ENCODE results near the gene CYP19A1.

The CYP19A1 gene

DNA sequence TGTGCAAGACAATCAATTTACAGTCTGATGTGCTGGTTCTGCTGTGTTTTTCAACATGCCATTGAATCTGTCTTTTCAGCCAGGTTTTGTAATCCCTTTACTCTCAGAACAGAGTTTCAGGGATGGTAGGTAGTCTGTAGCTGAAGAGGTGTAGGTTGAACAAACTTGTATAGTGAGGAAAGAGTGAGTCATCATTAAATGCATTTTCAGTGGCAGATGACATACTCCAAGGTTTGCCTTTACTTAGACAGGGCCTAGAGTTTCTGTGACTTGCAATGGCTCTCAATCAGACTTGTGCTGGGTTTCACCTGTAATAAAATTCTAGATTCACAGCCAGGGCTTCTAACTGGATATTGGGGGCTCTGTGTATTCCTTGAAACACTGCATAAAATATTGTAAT, 94.6 kb downstream of the CYP19A1 start:
- DNase-seq = no peak
- H3K4me3 Mint-ChIP-seq = no peak overlapping the region
- no peaks in the 10 kb centered on the region for H3K36me3 Mint-ChIP-seq (ENCODE audit: insufficient read depth)
- H3K27me3 Mint-ChIP-seq = peaks cover 9 to 26% of the 10 kb centered on the region in 2 donors
- H3K4me1 Mint-ChIP-seq (ENCODE audit: low read depth in 2 of 2) = no peaks in the 10 kb centered on the region
- ATAC-seq (replicated peaks) = no peak
- no peaks in the 10 kb centered on the region for H3K9me3 Mint-ChIP-seq
- no peak overlapping the region for H3K27ac Mint-ChIP-seq

DNA sequence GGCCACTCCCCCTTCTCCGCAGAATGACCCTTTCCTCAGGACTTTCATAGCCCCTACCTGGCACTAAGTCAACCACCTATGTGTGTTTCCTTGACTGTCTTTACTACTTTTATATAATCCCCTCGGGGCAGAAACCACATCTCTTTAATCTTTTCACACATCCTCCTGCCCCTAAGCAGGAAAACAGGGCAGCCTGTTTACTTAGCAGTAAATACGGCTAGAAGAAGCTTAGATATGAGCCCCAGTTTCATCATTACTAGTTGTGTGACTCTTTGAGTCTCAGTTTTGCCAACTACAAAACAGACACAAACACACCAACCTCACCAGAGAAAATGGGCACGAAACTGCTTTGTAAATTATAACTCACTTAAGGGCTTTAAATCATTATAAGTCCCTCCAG, 98.3 kb downstream of the CYP19A1 start:
- no peaks in the 10 kb centered on the region for H3K9me3 Mint-ChIP-seq
- ATAC-seq (replicated peaks) (no peak), DNase-seq (no peak)
- H3K27me3 Mint-ChIP-seq = peaks cover 18 to 22% of the 10 kb centered on the region in 2 donors
- no peak overlapping the region for H3K4me3 Mint-ChIP-seq
- no peaks in the 10 kb centered on the region for H3K36me3 Mint-ChIP-seq (ENCODE audit: insufficient read depth)
- no peak overlapping the region for H3K27ac Mint-ChIP-seq
- H3K4me1 Mint-ChIP-seq (ENCODE audit: low read depth in 2 of 2) = no peaks in the 10 kb centered on the region

DNA sequence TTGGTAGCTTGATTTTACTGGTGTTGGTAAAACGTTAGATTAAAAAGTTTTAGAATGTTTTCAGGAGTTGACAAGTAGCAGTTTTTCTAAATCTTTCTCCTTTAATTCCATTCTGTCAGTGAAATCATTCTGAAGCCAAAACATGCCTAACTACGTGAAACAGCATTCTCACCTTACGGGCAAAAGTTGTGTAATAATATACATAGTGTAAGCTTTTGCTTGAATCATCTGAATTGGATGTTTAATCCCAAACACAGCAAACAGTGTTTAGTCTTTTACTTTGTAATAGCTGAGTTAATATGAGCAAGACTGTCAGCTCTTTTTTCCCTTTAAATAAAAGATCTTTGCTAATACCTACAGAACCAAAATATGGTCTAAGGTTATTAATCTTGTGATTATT, 100.6 kb downstream of the CYP19A1 start:
- H3K27ac Mint-ChIP-seq = no peak overlapping the region
- no peaks in the 10 kb centered on the region for H3K36me3 Mint-ChIP-seq (ENCODE audit: insufficient read depth)
- H3K4me1 Mint-ChIP-seq (ENCODE audit: low read depth in 2 of 2) = no peaks in the 10 kb centered on the region
- peaks cover 29 to 36% of the 10 kb centered on the region in 2 donors for H3K27me3 Mint-ChIP-seq
- no peak for DNase-seq
- H3K4me3 Mint-ChIP-seq = no peak overlapping the region
- ATAC-seq (replicated peaks) = no peak
- H3K9me3 Mint-ChIP-seq = no peaks in the 10 kb centered on the region

DNA sequence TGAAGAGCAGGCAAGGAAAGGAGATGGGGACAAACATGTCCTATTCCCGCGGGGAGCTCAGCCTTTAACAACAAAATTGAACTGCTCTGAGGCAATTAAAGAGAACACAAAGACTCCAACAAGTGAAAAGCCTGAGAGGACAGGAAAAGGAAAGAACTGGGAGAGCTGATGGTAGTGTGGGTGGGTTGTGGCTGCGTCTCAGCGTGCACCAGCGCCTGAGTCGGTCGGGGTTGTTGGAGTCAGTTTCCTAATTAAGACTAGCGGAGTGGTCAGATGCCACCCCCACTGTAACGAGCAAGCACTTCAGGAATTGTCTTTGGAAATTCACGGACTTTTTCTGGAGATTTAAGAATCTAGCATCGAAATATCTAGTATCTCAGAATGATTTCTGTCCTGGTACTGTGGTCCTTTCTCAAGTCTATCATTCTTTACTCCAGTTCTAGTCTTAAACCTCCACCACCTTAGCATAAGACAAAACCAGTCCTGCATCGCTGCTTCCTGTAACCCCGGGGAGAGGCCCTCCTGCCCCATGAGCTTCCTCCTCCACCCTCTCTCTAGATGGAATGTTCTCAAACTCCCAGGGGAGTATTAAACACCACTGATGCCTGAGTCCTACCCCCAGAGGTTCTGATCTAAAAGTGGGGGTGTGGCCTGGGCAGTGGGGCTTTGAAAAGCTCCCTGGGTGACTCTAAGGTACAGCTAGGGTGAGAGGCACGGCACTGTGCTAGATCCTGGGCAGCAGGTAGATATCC, 104.0 kb downstream of the CYP19A1 start:
- no peak for ATAC-seq (replicated peaks)
- no peaks in the 10 kb centered on the region for H3K9me3 Mint-ChIP-seq
- H3K27ac Mint-ChIP-seq = no peak overlapping the region
- H3K36me3 Mint-ChIP-seq (ENCODE audit: insufficient read depth) = no peaks in the 10 kb centered on the region
- no peak for DNase-seq
- H3K4me1 Mint-ChIP-seq (ENCODE audit: low read depth in 2 of 2) = no peaks in the 10 kb centered on the region
- H3K27me3 Mint-ChIP-seq = peaks cover 20 to 22% of the 10 kb centered on the region in 2 donors
- H3K4me3 Mint-ChIP-seq = no peak overlapping the region

DNA sequence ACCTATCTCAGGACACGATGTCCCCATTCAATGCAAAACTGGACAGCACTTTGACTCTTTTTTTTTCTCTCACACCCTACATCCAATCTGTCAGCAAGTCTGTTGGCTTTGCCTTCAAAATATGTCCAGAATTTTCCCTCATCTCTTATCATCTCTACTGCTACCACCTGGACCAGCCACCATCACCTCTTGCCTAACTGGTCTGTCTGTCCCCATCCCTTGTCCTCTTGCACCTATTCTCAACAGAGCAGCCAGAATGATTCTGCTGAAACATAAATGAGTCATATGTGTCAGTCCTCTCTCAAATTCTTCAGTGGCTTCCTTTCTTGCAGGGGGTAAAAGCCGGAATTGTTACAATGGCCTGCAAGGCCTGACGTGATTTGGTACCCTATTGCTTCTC, 105.8 kb downstream of the CYP19A1 start:
- peaks cover 0 to 2% of the 10 kb centered on the region in 2 donors for H3K9me3 Mint-ChIP-seq
- DNase-seq (no peak), ATAC-seq (replicated peaks) (no peak)
- no peak overlapping the region for H3K4me3 Mint-ChIP-seq
- H3K36me3 Mint-ChIP-seq (ENCODE audit: insufficient read depth) = no peaks in the 10 kb centered on the region
- no peak overlapping the region for H3K27ac Mint-ChIP-seq
- H3K27me3 Mint-ChIP-seq = peaks cover 14 to 25% of the 10 kb centered on the region in 2 donors
- no peaks in the 10 kb centered on the region for H3K4me1 Mint-ChIP-seq (ENCODE audit: low read depth in 2 of 2)

DNA sequence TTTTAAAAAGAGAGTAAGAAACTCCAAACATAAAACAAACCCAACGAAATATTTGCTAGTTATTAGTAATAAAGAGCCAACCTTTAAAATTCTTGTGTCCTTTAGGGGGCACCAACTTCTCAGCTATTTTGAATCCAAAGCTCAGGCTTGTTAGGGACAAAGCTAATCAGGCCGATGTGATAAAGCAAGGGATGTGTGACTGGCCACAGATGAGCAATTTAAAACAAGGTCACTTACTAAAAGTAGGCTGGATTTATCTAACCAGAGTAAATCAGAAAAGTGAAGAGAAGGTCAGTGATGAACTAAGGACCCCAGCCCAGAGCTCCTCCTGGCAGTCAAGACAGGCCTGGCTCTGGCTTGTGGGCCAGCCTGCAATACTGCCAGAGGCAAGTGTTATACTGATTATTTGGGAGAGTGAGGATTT, 108.5 kb downstream of the CYP19A1 start:
- Mint-ChIP-seq H3K36me3 (ENCODE audit: insufficient read depth) (no peaks in the 10 kb centered on the region), H3K9me3 (peaks cover 0 to 2% of the 10 kb centered on the region in 2 donors), H3K4me1 (ENCODE audit: low read depth in 2 of 2) (no peaks in the 10 kb centered on the region), H3K4me3 (no peak overlapping the region), H3K27me3 (peaks cover 22 to 27% of the 10 kb centered on the region in 2 donors), H3K27ac (no peak overlapping the region)
- DNase-seq (no peak), ATAC-seq (replicated peaks) (no peak)

DNA sequence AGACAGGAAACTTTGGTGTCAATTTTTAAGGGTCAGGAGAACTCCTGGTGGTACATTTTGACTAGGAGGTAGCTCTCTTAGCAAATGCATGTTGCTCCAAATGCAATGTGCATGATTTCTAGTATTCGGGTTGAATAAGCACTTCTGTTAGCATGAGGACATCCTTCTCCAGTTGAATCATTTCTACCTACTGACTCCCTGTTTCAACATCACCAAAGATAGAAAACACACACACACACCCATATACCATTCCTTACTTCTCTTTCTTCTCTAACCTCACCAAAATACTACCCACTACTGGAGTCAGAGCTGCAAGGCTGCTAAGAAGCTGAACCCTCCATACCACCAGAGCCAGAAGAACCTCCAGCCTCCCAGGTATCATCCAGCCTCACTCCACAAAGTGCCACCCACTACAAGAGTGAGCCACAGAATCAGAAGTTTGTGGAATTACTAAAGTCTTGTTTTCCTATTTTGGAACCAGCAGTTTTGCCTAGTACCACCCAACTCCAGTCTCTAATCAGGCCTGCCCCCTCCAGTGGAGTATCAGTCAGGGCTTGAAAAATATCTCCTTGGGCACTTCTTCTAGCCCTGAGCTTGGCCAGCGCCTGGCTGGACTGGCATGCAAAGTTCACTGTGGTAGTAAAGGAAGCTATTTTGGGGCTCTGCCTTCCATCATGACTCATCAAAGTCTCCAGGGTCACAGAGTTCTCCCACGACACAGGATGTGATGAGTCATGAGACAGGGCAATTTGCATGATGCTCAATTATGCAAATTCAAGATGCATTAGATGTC, 110.3 kb downstream of the CYP19A1 start:
- peaks cover 11 to 24% of the 10 kb centered on the region in 2 donors for H3K27me3 Mint-ChIP-seq
- no peak for ATAC-seq (replicated peaks)
- no peak overlapping the region for H3K4me3 Mint-ChIP-seq
- no peak overlapping the region for H3K27ac Mint-ChIP-seq
- peaks cover 0 to 2% of the 10 kb centered on the region in 2 donors for H3K9me3 Mint-ChIP-seq
- H3K4me1 Mint-ChIP-seq (ENCODE audit: low read depth in 2 of 2) = no peaks in the 10 kb centered on the region
- no peak for DNase-seq
- no peaks in the 10 kb centered on the region for H3K36me3 Mint-ChIP-seq (ENCODE audit: insufficient read depth)

DNA sequence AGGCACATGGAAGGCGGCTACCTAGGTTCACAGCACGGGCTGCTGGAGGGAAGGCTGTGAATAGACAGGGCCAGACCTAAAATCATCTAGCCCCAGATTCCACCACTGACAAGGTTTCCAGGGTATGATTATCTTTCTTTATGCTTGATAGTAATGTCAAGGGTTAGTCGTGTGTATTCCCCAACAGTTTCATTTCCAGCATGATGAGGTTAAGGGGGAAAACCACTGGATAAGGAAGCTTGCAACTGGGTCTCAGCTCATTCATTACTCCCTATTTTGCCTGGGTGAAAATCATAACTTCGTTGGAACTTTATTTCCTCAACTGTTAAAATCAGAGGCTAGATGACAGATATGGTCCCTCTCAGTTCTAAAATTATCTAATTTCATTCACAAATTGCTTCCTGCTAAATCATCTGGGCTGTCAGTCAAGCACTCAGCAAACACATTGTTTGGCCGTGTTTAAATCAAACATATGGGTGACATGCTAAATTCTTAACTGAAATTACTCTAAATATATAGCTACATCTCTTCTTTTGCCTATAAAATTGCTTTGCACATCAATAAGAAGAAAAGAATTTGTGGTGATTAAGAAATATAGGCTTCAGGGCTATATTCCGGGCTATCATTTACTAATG, 111.7 kb downstream of the CYP19A1 start:
- ATAC-seq (replicated peaks) (no peak), DNase-seq (no peak)
- H3K36me3 Mint-ChIP-seq (ENCODE audit: insufficient read depth) = no peaks in the 10 kb centered on the region
- peaks cover 18 to 30% of the 10 kb centered on the region in 2 donors for H3K27me3 Mint-ChIP-seq
- H3K4me1 Mint-ChIP-seq (ENCODE audit: low read depth in 2 of 2) = no peaks in the 10 kb centered on the region
- H3K4me3 Mint-ChIP-seq = no peak overlapping the region
- H3K9me3 Mint-ChIP-seq = peaks cover 0 to 2% of the 10 kb centered on the region in 2 donors
- no peak overlapping the region for H3K27ac Mint-ChIP-seq

DNA sequence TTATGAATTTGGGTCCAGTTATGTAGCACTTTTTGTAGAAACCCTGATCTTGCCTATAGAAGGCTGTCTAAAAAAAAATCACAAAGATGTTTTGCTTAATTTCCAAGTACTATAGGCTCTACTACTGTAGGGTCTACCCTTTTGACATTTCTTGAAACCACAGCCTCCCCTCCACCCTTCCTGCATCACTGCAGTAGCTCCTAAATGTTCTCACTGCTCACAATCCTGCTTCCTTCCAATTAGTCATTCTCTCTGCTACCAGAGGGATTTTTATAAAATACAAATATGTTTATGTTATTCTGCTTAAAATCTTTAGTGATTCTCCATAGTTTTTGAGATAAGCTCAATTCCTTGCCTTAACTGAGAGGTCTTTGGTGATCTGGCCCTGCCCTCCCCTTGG, 114.0 kb downstream of the CYP19A1 start:
- Mint-ChIP-seq H3K36me3 (ENCODE audit: insufficient read depth) (no peaks in the 10 kb centered on the region), H3K27me3 (peaks cover 21 to 45% of the 10 kb centered on the region in 2 donors), H3K9me3 (peaks cover 0 to 2% of the 10 kb centered on the region in 2 donors), H3K4me1 (ENCODE audit: low read depth in 2 of 2) (no peaks in the 10 kb centered on the region), H3K27ac (no peak overlapping the region), H3K4me3 (no peak overlapping the region)
- DNase-seq (no peak), ATAC-seq (replicated peaks) (no peak)

DNA sequence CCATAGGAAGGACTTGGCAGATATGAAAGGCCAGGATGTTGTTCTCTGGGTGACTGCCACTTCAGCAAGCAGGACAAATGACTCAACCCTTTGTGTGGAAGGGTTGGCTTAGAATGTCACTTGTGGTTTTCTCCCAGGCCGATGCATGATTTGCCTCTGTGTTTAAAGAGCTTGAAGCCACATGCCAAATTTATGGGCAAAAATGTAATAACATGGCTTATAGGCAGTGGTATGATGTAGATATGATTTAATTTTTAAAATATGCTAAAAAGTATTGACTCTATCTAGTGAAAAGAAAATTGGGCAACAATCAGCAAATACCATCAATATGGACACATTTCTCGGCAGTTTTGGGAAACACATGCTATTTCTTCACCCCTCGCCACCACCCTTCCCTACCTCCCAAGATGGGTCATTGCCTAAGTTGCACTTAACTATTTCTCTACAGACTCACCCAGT, 114.6 kb downstream of the CYP19A1 start:
- peaks cover 21 to 47% of the 10 kb centered on the region in 2 donors for H3K27me3 Mint-ChIP-seq
- ATAC-seq (replicated peaks) (no peak), DNase-seq (no peak)
- H3K27ac Mint-ChIP-seq = no peak overlapping the region
- H3K4me1 Mint-ChIP-seq (ENCODE audit: low read depth in 2 of 2) = no peaks in the 10 kb centered on the region
- H3K9me3 Mint-ChIP-seq = peaks cover 0 to 2% of the 10 kb centered on the region in 2 donors
- no peaks in the 10 kb centered on the region for H3K36me3 Mint-ChIP-seq (ENCODE audit: insufficient read depth)
- H3K4me3 Mint-ChIP-seq = no peak overlapping the region

DNA sequence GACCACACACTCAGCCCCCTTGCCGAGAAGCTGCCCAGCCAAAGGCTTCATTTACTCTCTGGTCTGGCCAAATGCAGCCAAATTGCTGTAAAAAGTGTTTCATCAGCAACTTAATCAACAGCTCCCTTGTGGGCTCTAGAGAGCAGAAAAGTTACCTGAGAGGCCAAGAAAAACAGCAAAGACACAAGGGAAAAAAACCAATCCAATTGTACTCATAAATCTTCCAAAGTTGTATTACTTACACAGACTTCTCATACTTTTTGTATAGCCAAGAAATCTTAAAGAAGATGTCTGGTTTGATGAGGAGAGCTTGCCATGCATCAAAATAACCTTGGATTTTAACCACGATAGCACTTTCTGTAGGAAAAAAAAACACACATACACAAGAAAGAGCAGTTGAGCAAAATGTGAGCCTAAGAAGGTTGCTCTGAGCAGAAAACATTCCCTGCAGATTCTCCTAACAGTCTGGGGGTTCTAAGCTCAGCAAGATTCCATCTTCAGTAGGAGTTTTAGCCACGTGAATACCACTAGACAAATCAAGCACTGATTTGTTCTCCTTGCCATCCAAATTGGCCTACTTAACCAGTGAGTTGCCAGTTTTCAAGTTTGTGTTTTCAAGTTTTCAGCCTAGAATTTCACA, 120.0 kb downstream of the CYP19A1 start:
- H3K27me3 Mint-ChIP-seq = peaks cover 25 to 56% of the 10 kb centered on the region in 2 donors

DNA sequence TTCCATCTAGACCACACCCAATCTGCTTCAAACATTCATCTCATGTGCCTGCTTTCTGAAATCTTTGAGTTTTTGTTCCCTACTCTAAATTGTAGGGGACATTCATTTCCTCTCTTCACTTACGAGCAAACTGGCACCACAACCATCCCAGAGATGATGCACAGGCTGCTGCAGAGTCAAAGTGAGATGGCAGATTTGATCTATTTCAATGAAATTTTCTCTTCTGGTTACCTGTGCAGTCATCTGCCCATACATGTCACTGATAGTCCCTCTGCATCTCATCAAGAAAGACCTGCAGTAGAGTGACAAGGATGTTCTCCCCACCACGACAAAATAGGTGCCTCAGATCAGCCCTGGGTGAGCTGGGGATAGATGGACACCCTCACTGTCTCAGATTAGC, 125.5 kb downstream of the CYP19A1 start:
- Mint-ChIP-seq H3K36me3 (ENCODE audit: insufficient read depth) (no peaks in the 10 kb centered on the region), H3K27me3 (peaks cover 15 to 42% of the 10 kb centered on the region in 2 donors), H3K4me1 (ENCODE audit: low read depth in 2 of 2) (no peaks in the 10 kb centered on the region), H3K27ac (no peak overlapping the region), H3K9me3 (no peaks in the 10 kb centered on the region), H3K4me3 (no peak overlapping the region)
- ATAC-seq (replicated peaks) = no peak
- no peak for DNase-seq

More for the DNA sequence above, 120.0 kb downstream of the CYP19A1 start:
- H3K27ac Mint-ChIP-seq = no peak overlapping the region
- H3K9me3 Mint-ChIP-seq = no peaks in the 10 kb centered on the region
- no peaks in the 10 kb centered on the region for H3K4me1 Mint-ChIP-seq (ENCODE audit: low read depth in 2 of 2)
- ATAC-seq (replicated peaks) (no peak), DNase-seq (no peak)
- H3K4me3 Mint-ChIP-seq = no peak overlapping the region
- no peaks in the 10 kb centered on the region for H3K36me3 Mint-ChIP-seq (ENCODE audit: insufficient read depth)

DNA sequence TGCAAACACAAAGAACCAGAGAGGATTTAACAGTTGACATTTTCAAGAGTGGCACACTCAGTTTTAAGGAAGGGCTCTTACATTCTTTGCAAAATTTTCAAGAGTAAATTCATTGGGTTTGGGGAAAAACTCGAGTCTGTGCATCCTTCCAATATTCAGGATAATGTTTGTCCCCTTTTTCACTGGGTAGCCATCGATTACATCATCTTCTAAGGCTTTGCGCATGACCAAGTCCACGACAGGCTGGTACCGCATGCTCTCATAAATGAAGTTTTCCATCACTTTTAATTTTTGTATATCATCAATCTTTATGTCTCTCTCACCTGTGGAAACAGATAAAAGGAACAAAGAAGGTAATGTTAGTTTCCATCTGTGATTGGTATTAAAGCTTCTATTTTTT, 126.2 kb downstream of the CYP19A1 start:
- DNase-seq (no peak), ATAC-seq (replicated peaks) (no peak)
- no peak overlapping the region for H3K27ac Mint-ChIP-seq
- H3K27me3 Mint-ChIP-seq = peaks cover 15 to 41% of the 10 kb centered on the region in 2 donors
- no peaks in the 10 kb centered on the region for H3K4me1 Mint-ChIP-seq (ENCODE audit: low read depth in 2 of 2)
- no peak overlapping the region for H3K4me3 Mint-ChIP-seq
- H3K9me3 Mint-ChIP-seq = no peaks in the 10 kb centered on the region
- no peaks in the 10 kb centered on the region for H3K36me3 Mint-ChIP-seq (ENCODE audit: insufficient read depth)

Data from effector memory CD8-positive, alpha-beta T cell (primary cell).